Caki2 (cell line): ENCODE results near the gene OPRM1. TPM values are rescaled to one million over a fixed set of nuclear protein-coding genes. Genes with fewer than 3 reads are reported as not detected.
"Not testable (repeated sequence)": the region's sequence is repeated elsewhere in the genome, so short reads cannot be mapped to it uniquely, and the experiment has no call there.

ENCODE experiments used
- DNase-seq: peaks from one replicate; pipeline ENCODE4 v3.0.0-alpha.2; 2015; ENCODE audit warnings: low read depth
- in situ Hi-C: cut with HindIII; loops from 2 replicates; pipeline ENCODE4 v1.10.0; 2016; ENCODE audit warnings: low sequenced_read_pairs, low pct_unique_long_range_greater_than_20kb, mixed read lengths
- total RNA-seq: library from RNA; depleted of rRNA; stranded (reverse); fragments of >200 nt; shearing (Covaris generic); gene quantifications from 2 replicates; pipeline ENCODE4 v1.2.3, GENCODE V29; 2014; ENCODE audit warnings: low replicate concordance

Gene OPRM1
- total RNA-seq, 1 experiment from 2014 or later, result not detected

GRCh38 chr6:154071236-154071635 lies 32.2 kb downstream of the OPRM1 start:
- in situ Hi-C loops, result no loop called here
- DNase-seq, result no peak

- in situ Hi-C loops, result no loop called here
- DNase-seq, result no peak
Observed at GRCh38 chr6:154071711-154072110, 32.7 kb downstream of the OPRM1 start.

GRCh38 chr6:154078596-154078995 lies 39.6 kb downstream of the OPRM1 start:
- DNase-seq, in situ Hi-C loops: not testable (repeated sequence)

DNA sequence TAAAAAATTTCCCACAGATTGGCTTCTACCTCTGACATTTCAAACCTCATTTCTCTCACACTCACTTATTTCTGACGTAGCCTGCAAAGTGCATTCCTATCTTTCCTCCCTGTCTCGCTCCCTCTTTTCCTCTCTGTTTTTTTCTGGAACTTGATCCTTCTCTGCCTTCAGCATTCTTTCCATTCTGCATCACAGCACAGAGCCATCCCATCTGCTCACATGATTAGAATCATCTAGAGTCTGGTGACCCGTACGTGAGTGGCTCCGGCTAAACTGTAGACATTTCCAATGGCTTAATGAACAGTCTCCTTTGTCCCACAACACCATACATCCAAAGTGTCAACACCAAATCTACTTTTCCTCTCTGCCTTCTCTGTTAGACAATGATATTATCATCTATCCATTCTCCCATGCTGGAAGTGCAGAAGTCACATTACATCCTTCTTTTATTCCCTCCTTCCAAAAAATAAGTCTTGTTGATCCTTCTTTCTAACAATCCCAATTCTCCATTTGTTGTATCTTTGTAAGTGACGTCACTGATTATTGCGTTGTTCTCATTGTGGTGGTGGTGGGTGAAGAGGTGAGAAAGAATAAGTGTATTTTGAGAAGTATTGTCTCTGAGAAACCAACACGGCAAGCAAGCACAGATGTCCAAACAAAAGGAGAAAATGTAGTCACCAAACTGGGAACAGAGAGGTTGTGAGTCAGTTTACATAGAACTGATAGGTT lies 41.6 kb downstream of the OPRM1 start:
- in situ Hi-C loops, result no loop called here
- DNase-seq, result no peak

DNA sequence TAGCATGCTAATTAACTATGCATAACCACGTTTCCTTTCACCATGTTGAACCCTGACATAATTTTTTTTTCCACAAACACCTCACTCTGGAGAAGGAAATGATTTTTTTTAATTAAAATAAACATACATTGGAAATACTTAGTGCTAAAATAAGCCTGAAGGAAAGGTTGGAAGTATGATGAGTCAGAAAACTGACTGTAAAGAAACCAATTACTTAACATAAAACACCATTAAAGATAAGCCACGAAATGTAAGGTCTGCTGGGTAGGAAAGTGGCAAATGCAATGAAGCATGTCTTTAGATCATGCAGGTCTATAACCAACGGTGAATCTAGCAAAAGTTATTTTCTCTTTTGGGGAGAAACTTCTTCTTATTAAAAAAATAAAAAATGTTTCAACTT lies 47.5 kb downstream of the OPRM1 start:
- DNase-seq, result peak; percentile 50

DNA sequence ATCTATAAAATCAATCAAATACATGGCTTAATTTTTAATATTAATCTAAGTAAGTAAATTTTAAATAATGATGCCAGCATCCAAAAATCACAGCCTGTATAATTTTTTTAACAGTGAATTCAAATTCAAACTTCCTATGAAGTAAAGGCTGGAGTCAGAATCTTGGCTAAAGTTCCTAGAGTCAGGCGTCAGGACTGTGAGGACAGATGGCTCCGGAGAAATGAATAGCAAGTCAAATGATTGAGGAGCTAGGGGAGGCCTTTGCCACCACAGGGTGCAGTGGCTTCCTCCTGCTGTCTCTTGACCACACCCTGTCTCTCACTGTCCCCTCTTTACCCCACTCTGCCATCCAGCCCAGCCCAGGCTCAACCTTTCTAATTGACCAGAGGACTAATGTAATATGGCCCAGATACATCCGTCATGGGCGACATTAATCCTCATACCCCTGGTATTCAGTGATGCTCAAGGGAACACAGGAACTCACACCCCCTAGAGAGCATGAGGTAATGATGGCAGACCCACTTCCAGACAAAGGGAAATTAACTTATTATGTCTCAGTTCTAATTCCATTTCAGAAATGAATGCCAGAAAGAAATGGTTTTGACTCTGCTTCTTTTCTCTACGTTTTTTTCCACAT lies 53.4 kb downstream of the OPRM1 start:
- DNase-seq, result no peak
- in situ Hi-C loops, result no loop called here

More for the DNA sequence above, 47.5 kb downstream of the OPRM1 start:
- in situ Hi-C loops, result no loop called here

- in situ Hi-C loops, result no loop called here
- no peak for DNase-seq
Observed at GRCh38 chr6:154093231-154094044, 54.4 kb downstream of the OPRM1 start.

DNA sequence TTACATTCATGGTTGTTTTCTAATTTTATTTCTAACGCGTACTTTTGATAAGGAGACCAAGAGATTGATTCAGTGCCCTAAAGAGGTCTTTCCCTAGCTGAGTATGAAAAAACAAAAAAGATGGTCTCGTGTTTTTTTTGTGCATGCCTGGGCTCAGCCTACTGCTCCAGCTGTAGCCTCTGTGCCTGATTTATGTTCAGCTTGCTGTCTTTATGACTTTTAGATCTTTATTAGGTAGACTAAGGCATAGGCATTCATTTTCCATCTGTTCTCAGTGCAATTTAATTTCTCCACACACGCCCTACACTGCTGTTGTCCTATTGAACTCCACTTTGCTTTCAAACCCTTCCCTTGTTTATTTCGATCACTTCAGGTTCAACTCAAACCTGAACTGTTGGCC lies 56.5 kb downstream of the OPRM1 start:
- DNase-seq, result no peak
- in situ Hi-C loops, result no loop called here

- in situ Hi-C loops, result no loop called here
- DNase-seq, result no peak
Observed at GRCh38 chr6:154096316-154096715, 57.3 kb downstream of the OPRM1 start.

- no peak for DNase-seq
- in situ Hi-C loops, result no loop called here
Observed at GRCh38 chr6:154096834-154097233, 57.8 kb downstream of the OPRM1 start.

DNA sequence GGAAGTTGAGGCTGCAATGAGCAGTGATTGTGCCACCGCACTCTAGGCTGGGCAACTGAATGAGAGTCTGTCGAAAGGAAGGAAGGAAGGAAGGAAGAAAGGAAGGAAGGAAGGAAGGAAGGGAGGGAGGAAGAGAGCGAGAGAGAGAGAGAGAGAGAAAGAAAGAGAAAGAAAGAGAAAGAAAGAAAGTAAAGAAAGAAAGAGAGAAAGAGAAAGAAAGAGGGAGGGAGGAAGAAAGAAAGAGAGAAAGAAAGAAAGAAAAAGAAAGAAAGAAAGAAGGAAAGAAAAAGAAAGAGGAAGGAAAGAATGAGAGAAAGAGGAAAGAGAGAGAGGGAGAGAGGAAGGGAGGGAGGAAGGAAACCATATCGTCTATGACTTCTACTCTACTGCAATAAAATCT lies 60.2 kb downstream of the OPRM1 start:
- in situ Hi-C loops, result no loop called here
- DNase-seq, result no peak

DNA sequence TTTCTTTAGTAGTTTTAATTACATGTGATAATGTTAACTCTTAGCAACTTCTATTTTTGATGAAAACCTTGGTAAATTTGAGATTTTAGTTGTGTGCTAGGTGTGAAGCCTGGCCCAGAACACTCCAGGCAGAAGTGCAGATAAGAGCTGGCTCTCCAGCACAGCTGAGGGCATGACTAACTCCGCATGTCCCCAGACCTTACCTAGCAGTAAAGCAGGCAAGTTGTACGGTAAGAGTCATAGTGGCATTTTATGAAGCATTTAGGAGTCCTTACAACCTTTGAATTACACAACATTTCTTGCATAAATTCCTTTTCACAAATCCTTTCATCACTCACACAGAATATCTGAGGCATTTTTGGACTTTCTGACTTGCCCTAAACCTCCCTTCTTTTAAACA lies 67.2 kb downstream of the OPRM1 start:
- no peak for DNase-seq
- in situ Hi-C loops, result no loop called here

DNA sequence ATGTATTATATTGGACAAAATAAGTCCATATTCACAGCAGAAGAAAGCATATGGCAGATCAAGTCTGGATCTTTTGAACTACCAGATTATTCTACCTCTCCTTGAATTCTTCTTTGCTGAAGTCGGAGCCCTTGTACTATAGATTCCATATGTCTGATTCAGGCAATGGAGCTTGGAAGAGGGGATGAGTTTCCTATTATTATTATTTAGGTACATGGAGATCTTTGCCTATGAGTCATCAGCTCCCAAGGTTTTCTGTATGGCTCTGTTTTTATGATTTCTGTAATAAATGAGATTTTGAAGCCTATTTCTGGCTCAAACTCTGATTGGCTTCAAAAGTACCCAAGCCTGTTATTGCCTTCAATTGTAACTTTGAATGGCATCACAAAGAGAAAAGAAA lies 72.0 kb downstream of the OPRM1 start:
- DNase-seq, result no peak
- in situ Hi-C loops, result no loop called here

- DNase-seq, result peak; percentile 34
- in situ Hi-C loops, result no loop called here
Observed at GRCh38 chr6:154112181-154112809, 73.3 kb downstream of the OPRM1 start.

DNA sequence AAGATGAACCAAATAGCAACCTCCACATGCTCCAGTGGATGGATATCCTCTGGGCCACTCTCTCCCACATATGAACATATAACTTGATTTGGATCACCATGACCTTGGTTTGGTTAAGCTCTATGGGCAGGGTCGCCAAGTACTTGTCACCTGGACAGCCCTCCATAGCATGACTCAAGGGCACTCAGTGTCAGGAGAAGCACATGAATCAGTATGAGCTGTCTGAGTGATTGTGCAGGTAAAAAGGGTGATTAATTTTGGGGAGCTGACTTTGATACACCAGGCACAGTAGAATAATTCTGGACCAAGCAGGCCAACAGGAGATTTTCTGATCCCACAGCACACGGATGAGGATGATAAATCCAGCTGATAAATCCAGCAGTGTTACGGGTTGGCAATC lies 74.4 kb downstream of the OPRM1 start:
- in situ Hi-C loops, result no loop called here
- DNase-seq, result no peak

- DNase-seq, result no peak
- in situ Hi-C loops, result no loop called here
Observed at GRCh38 chr6:154117485-154117884, 78.4 kb downstream of the OPRM1 start.

DNA sequence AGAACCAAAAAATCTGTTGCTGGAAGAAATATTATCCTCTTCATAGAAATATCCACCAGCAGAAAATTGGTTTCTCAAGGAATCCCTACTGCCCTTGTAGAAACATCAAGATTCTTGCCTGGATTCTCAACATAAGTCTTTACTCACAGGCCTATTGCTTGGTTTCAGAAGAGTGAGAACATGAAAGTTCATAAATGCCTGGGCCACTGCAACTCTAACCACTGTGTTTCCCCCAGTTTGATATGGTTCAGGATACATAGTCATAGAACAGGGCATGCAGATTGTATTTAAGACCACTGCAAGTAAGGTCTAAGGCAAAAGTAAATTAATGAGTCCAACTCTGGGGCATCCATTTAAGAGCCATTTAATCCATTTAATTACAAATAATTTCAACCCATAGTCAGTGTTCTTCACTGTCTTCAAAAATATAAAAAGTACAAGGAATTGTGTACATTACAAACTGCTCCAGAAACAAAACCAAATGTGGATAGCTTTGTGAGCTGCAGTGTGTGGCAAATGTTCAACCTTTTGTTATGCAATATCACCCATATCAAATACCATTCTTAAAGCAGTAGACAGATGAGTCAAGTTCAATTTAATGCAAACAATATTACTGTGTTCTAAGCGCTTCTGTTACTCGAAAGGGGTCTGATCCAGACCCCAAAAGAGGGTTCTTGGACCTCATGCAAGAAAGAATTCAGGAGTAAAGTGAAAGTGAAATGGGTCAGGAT lies 83.3 kb downstream of the OPRM1 start:
- DNase-seq, result no peak
- in situ Hi-C loops, result no loop called here
